Fibroblast of the aortic adventitia (primary cell): ENCODE data around the gene TMSB15A. TPM values are rescaled to one million over a fixed set of nuclear protein-coding genes. Genes with fewer than 3 reads are reported as not detected.
"Not testable (repeated sequence)": the region's sequence is repeated elsewhere in the genome, so short reads cannot be mapped to it uniquely, and the experiment has no call there.

ENCODE experiments used
- DNase-seq: peaks from one replicate; pipeline ENCODE4 v3.0.0-alpha.2; 2010; ENCODE audit warnings: low read depth
- H3K4me3 ChIP-seq: 2 replicates; pipeline ENCODE4 v1.5.1; 2011; ENCODE audit warnings: low read depth, mild to moderate bottlenecking, control low read depth, low read length, moderate library complexity
- CTCF ChIP-seq: IDR thresholded peaks from 2 replicates; pipeline ENCODE4 v1.5.1; 2011; ENCODE audit warnings: mild to moderate bottlenecking, low read length, control low read depth, inconsistent platforms; ENCODE audit not compliant: insufficient read depth
- total RNA-seq: library from RNA; depleted of rRNA; stranded (reverse); fragments of >200 nt; gene quantifications from 2 replicates; pipeline ENCODE4 v1.2.3, GENCODE V29; 2012; ENCODE audit warnings: low replicate concordance

TMSB15A gene
- total RNA-seq, 1 donor, result 1.4 TPM

GRCh38 chrX:102517326-102517725 lies 787 bp upstream of the TMSB15A start:
- peak; percentile 34 for DNase-seq
- no peak overlapping the region for H3K4me3 ChIP-seq
- peak; percentile 20 for TF ChIP-seq CTCF

- H3K4me3 ChIP-seq, result no peak overlapping the region
- TF ChIP-seq CTCF, result no peak
- no peak for DNase-seq
Observed at GRCh38 chrX:102514536-102514935, 2.0 kb downstream of the TMSB15A start.

GRCh38 chrX:102498732-102499131 lies 17.8 kb downstream of the TMSB15A start:
- H3K4me3 ChIP-seq, result no peak overlapping the region
- no peak for DNase-seq
- TF ChIP-seq CTCF, result no peak

- no peak for TF ChIP-seq CTCF
- no peak for DNase-seq
- no peak overlapping the region for H3K4me3 ChIP-seq
Observed at GRCh38 chrX:102491766-102492165, 24.8 kb downstream of the TMSB15A start.

GRCh38 chrX:102478765-102479164 lies 37.8 kb downstream of the TMSB15A start:
- not testable (repeated sequence) for DNase-seq, H3K4me3 ChIP-seq

- H3K4me3 ChIP-seq, result not testable (repeated sequence)
Observed at GRCh38 chrX:102471762-102472220, 44.7 kb downstream of the TMSB15A start, which contains the start of gene TCP11X2. Gene TCP11X2 (minus strand): TSS chrX:102471812.

GRCh38 chrX:102470215-102470614 lies 46.3 kb downstream of the TMSB15A start:
- not testable (repeated sequence) for H3K4me3 ChIP-seq, DNase-seq

More at GRCh38 chrX:102471762-102472220, 44.7 kb downstream of the TMSB15A start, which contains the start of gene TCP11X2:
- not testable (repeated sequence) for DNase-seq

Other genes with a start within 250 kb of the TMSB15A start
- gene NXF2B, start 76.7 kb downstream of the TMSB15A start, total RNA-seq, result not detected in 2 replicates
- gene TCP11X2, start 44.9 kb downstream of the TMSB15A start, total RNA-seq, result not detected in 2 replicates
- 13.7 and 22.0 TPM in 2 replicates for gene ARMCX5, start 82.8 kb upstream of the TMSB15A start, total RNA-seq
- gene GPRASP1, start 134.7 kb upstream of the TMSB15A start, total RNA-seq, result 2.5 and 11.5 TPM in 2 replicates
- 13.6 and 18.6 TPM in 2 replicates for gene GPRASP2, start 195.7 kb upstream of the TMSB15A start, total RNA-seq
- gene GPRASP3, start 204.0 kb upstream of the TMSB15A start, total RNA-seq, result 5.3 and 10.7 TPM in 2 replicates